ENCODE data around the gene ZNF76. TPM values are rescaled to one million over a fixed set of nuclear protein-coding genes. Genes with fewer than 3 reads are reported as not detected.

Gene ZNF76
- total and polyA plus RNA-seq, 9 of the 15 experiments (the other 6 are each of a cell fraction or from before 2014, with no cell fraction given) = 1.2 to 17.8 (median 10.7) TPM

- TF ChIP-seq TOE1 (IDR thresholded peaks at IDR 0.05; ENCODE audit: borderline replicate concordance) (no peak), TOE1 (CRISPR knock-in tag; IDR thresholded peaks at IDR 0.05; ENCODE audit: borderline replicate concordance, low read depth) (no peak), EWSR1 (IDR thresholded peaks at IDR 0.05; ENCODE audit: borderline replicate concordance, low read depth, partially characterized antibody) (no peak), ILK (tag; IDR thresholded peaks at IDR 0.05; ENCODE audit: borderline replicate concordance, low read depth) (no peak), ZNF12 (CRISPR knock-in tag; IDR thresholded peaks at IDR 0.05) (no peak), KDM5B (IDR thresholded peaks at IDR 0.05; ENCODE audit: insufficient replicate concordance, low read depth, low read length) (peak; percentile 76), NFIC (IDR thresholded peaks at IDR 0.05) (peak; percentile 36; the same call in 1 of the 2 replicates), ARID4B (CRISPR knock-in tag; IDR thresholded peaks at IDR 0.05) (peak; percentile 94), MXI1 (IDR thresholded peaks at IDR 0.05; ENCODE audit: low read depth, low read length) (peak; percentile 20; the same call in 1 of the 2 replicates), ZNF197 (CRISPR knock-in tag; IDR thresholded peaks at IDR 0.05; ENCODE audit: low read depth) (peak; percentile 76; the same call in 1 of the 2 replicates), ELF2 (CRISPR knock-in tag; IDR thresholded peaks at IDR 0.05) (peak; percentile 94), ZNF592 (IDR thresholded peaks at IDR 0.05) (peak; percentile 88), HNRNPUL1 (IDR thresholded peaks at IDR 0.05; ENCODE audit: low read length) (no peak), U2AF2 (optimal IDR thresholded peaks at IDR 0.05; ENCODE audit: low read depth, low read length) (no peak), FOXA3 (CRISPR knock-in tag; conservative IDR thresholded peaks at IDR 0.05 in 1 of 2, IDR thresholded peaks at IDR 0.05 in 1 of 2) (peak in 1 of 2 experiments; percentile 72; a peak in 1 of 4 replicates), ETV5 (CRISPR knock-in tag; IDR thresholded peaks at IDR 0.05; ENCODE audit: low read depth) (peak; percentile 99)
Measured at GRCh38 chr6:35297601-35298481, 38.3 kb downstream of the ZNF76 start, which contains the start of gene DEF6 (continued).

All from K562 (cell line).